ENCODE data around the gene PHF12.

DNA sequence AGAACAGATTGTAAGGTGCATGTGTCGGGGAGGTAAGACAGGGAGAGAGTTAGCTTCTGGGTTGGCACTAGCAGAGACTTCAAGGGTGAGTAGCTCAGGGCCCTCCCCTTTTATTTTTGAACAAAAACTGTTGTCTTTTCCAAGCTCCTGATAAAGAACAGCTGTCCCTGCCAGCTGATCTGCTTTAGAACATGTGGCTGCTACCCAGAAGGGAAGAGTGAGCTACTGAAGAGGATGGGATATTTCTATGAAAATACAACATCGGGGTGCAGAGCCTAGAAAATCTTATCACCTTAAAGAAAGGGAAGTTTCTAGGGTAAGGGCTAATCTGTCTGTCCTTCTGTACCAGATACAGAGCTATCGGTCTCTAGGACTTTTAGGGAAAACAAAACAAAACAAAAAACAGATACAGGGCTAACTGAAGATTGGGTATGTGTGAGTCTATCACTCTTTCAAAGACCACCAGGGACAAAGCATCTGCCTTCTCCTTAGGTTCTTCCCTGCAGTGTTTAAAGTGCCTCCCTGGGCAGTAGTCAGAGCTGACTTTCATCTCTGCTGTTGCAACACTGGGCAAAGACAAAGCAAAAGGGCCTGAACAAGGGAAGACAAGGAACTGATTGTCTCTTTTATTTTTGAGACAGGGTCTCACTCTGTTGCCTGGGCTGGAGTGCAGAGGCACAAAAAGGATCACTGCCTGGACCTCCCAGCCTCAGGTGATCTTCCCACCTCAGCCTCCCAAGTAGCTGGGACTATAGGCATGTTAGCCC lies 43.4 kb downstream of the PHF12 start:
- TF ChIP-seq, protein P1, sequence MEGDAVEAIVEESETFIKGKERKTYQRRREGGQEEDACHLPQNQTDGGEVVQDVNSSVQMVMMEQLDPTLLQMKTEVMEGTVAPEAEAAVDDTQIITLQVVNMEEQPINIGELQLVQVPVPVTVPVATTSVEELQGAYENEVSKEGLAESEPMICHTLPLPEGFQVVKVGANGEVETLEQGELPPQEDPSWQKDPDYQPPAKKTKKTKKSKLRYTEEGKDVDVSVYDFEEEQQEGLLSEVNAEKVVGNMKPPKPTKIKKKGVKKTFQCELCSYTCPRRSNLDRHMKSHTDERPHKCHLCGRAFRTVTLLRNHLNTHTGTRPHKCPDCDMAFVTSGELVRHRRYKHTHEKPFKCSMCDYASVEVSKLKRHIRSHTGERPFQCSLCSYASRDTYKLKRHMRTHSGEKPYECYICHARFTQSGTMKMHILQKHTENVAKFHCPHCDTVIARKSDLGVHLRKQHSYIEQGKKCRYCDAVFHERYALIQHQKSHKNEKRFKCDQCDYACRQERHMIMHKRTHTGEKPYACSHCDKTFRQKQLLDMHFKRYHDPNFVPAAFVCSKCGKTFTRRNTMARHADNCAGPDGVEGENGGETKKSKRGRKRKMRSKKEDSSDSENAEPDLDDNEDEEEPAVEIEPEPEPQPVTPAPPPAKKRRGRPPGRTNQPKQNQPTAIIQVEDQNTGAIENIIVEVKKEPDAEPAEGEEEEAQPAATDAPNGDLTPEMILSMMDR (IDR thresholded peaks at IDR 0.05): no peak
- TF ChIP-seq POLR2A (IDR thresholded peaks at IDR 0.05): no peak
